A673 (cell line): ENCODE results near the gene BCLAF1. TPM values are rescaled to one million over a fixed set of nuclear protein-coding genes. Genes with fewer than 3 reads are reported as not detected.

Experiments used
- BruUV-seq: library from RNA; stranded (reverse); fragments of 400-500 nt; replicated peaks from 2 replicates; lab custom pipeline; 2021; lab: Mats Ljungman, UMichigan
- CTCF ChIA-PET: fragments of 300-600 bp; sonication (Branson Sonifier 250); formaldehyde crosslinking; loops from one replicate; lab custom pipeline; 2022; ENCODE audit warnings: antibody characterized with exemption; lab: Charles Lee
- POLR2A ChIA-PET: fragments of 300-600 bp; sonication (Branson Sonifier 250); formaldehyde crosslinking; loops from one replicate; lab custom pipeline; 2022; ENCODE audit warnings: antibody characterized with exemption; ENCODE audit not compliant: low non-redundant PET; lab: Charles Lee
- DNase-seq: peaks from one replicate; pipeline ENCODE4 v3.0.0-alpha.2; 2015; ENCODE audit warnings: low spot score
- H3K27ac ChIP-seq: fragments of 200-600 bp; sonication (generic); 2 replicates; pipeline ENCODE4 v1.5.1; 2016; ENCODE audit warnings: mixed run types, low read depth, mild to moderate bottlenecking, mixed read lengths, antibody characterized with exemption, low read length; ENCODE audit not compliant: poor library complexity, severe bottlenecking
- H3K27me3 ChIP-seq: fragments of 200-600 bp; sonication (generic); replicated peaks from 2 replicates; pipeline ENCODE4 v1.6.1; 2017; ENCODE audit warnings: mixed run types, low read depth, mild to moderate bottlenecking, mixed read lengths, antibody characterized with exemption, low read length; ENCODE audit not compliant: insufficient read depth, poor library complexity
- H3K36me3 ChIP-seq: fragments of 200-600 bp; sonication (generic); 2 replicates; pipeline ENCODE4 v1.6.1; 2016; ENCODE audit warnings: mixed run types, mild to moderate bottlenecking, mixed read lengths, antibody characterized with exemption, low read length; ENCODE audit not compliant: insufficient read depth, poor library complexity, severe bottlenecking
- H3K4me1 ChIP-seq: fragments of 200-600 bp; sonication (generic); 2 replicates; pipeline ENCODE4 v1.6.1; 2017; ENCODE audit warnings: mixed run types, mild to moderate bottlenecking, mixed read lengths, antibody characterized with exemption, low read length; ENCODE audit not compliant: insufficient read depth, poor library complexity, severe bottlenecking
- H3K4me3 ChIP-seq: fragments of 200-600 bp; sonication (generic); 2 replicates; pipeline ENCODE4 v1.5.1; 2016; ENCODE audit warnings: low read depth, mixed run types, mild to moderate bottlenecking, mixed read lengths, low read length; ENCODE audit not compliant: poor library complexity, severe bottlenecking
- H3K9me3 ChIP-seq: fragments of 200-600 bp; sonication (generic); 2 replicates; pipeline ENCODE4 v1.6.1; 2016; ENCODE audit warnings: mixed run types, low read depth, mild to moderate bottlenecking, mixed read lengths, antibody characterized with exemption, low read length; ENCODE audit not compliant: poor library complexity, severe bottlenecking
- EZH2 ChIP-seq: fragments of 200-600 bp; sonication (generic); IDR thresholded peaks from 2 replicates; pipeline ENCODE4 v1.6.1; 2017; ENCODE audit warnings: borderline replicate concordance, low read depth, mild to moderate bottlenecking, mixed read lengths, antibody characterized with exemption, low read length; ENCODE audit not compliant: poor library complexity, severe bottlenecking
- intact Hi-C: fragments of 100-400 bp; cut with micrococcal nuclease; formaldehyde crosslinking; loops from one replicate; pipeline ENCODE4 v1.10.0; 2022; ENCODE audit not compliant: unreplicated experiment
- total RNA-seq: library from RNA; stranded (reverse); gene quantifications from 2 replicates; pipeline ENCODE4 v1.2.3, GENCODE V29; 2021
- TF ChIP-seq, protein P1 (sequence below): fragments of 300-800, 200-600 bp; sonication (generic); conservative IDR thresholded peaks from 2 replicates; pipeline ENCODE4 v1.5.1; 2017; ENCODE audit warnings: low read depth, mild to moderate bottlenecking, antibody characterized with exemption, low read length, moderate library complexity, mixed read lengths

The BCLAF1 gene
- total RNA-seq, 1 experiment from 2014 or later, result 284 TPM

DNA sequence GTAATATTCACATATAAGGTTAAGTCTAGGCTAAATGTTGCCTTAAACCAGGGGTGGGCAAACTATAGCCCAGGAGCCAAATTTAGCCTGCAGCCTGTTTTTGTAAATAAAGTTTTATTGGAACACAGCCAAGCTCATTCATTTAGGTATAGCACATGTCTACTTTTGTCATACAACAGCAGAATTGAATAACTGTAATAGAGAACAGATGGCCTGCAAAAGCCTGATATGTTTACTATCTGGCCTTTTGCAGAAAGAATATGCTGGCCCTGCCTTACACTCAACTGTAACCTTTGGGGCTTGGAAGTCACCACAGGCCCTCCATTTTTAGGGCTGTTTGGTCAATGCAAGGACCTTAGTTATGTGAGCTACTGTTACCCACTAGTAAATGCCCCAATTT lies 17.7 kb upstream of the BCLAF1 start:
- no TSS peak for BruUV-seq
- no peaks in the 10 kb centered on the region for H3K4me1 ChIP-seq
- ChIA-PET CTCF (no interaction called here), POLR2A (no interaction called here)
- no peak overlapping the region for H3K4me3 ChIP-seq
- intact Hi-C loops, result no loop called here
- no peak for DNase-seq
- no peak for TF ChIP-seq EZH2
- TF ChIP-seq, protein P1, sequence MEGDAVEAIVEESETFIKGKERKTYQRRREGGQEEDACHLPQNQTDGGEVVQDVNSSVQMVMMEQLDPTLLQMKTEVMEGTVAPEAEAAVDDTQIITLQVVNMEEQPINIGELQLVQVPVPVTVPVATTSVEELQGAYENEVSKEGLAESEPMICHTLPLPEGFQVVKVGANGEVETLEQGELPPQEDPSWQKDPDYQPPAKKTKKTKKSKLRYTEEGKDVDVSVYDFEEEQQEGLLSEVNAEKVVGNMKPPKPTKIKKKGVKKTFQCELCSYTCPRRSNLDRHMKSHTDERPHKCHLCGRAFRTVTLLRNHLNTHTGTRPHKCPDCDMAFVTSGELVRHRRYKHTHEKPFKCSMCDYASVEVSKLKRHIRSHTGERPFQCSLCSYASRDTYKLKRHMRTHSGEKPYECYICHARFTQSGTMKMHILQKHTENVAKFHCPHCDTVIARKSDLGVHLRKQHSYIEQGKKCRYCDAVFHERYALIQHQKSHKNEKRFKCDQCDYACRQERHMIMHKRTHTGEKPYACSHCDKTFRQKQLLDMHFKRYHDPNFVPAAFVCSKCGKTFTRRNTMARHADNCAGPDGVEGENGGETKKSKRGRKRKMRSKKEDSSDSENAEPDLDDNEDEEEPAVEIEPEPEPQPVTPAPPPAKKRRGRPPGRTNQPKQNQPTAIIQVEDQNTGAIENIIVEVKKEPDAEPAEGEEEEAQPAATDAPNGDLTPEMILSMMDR, result no peak
- H3K27ac ChIP-seq, result no peak overlapping the region
- no peaks in the 10 kb centered on the region for H3K36me3 ChIP-seq
- H3K9me3 ChIP-seq, result no peaks in the 10 kb centered on the region
- peaks cover 6% of the 10 kb centered on the region for H3K27me3 ChIP-seq

DNA sequence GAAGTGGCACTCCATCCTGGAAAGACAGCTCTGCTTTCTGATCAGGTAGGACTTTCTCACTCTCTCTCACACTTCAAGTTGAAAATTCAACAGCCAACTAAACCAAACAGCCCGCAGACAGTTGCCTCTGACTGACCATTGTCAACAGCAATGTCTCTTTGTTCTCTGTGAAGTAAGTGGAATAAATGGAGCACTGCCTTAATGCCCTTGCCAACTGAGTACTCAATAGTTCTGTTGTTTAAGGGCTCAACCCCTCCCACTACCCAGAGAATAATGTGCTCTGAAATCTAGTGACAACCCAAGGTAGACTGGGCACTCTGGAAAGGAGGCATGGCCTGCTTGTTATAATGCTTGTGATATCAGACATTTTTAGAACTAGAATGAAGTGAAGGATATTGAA lies 16.8 kb upstream of the BCLAF1 start:
- intact Hi-C loops, result no loop called here
- no TSS peak for BruUV-seq
- ChIA-PET CTCF (no interaction called here), POLR2A (no interaction called here)
- DNase-seq, result no peak
- Histone ChIP-seq H3K4me1 (no peaks in the 10 kb centered on the region), H3K27ac (no peak overlapping the region), H3K36me3 (no peaks in the 10 kb centered on the region), H3K4me3 (no peak overlapping the region), H3K27me3 (no peaks in the 10 kb centered on the region), H3K9me3 (no peaks in the 10 kb centered on the region)
- TF ChIP-seq EZH2, result no peak
- TF ChIP-seq, protein P1, result no peak

DNA sequence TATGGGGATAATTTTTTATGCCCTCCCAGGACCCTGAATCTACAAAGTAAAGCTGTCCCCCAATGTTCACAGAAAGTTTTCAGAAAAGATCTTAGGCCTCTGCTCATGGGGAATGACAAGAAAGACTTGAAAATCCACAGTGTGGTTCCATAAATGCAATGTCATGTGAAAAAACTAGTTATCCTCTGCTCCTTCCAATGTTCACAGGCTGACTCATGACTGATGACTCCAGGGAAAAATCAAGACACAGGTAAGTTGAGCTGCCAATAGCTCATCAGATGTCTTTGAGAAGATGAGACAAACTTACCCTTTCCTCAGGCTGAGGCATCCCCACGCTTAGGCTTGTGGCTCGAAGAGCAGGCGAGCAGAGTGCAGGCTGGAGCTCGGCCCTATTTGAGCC lies 14.8 kb upstream of the BCLAF1 start:
- ChIA-PET CTCF (no interaction called here), POLR2A (no interaction called here)
- Histone ChIP-seq H3K9me3 (no peaks in the 10 kb centered on the region), H3K36me3 (no peaks in the 10 kb centered on the region), H3K4me3 (no peak overlapping the region), H3K27me3 (no peaks in the 10 kb centered on the region), H3K4me1 (no peaks in the 10 kb centered on the region), H3K27ac (no peak overlapping the region)
- TF ChIP-seq EZH2, result no peak
- TF ChIP-seq, protein P1, result no peak
- no peak for DNase-seq
- BruUV-seq, result no TSS peak
- intact Hi-C loops, result no loop called here
